Peyer's patch (tissue), 4 donors: ENCODE data around the gene PRKCA. TPM values are rescaled to one million over a fixed set of nuclear protein-coding genes. Genes with fewer than 3 reads are reported as not detected.

Source experiments
- DNase-seq, 3 donors: peaks; one replicate each; pipeline ENCODE4 v3.0.0-alpha.2; 2017 to 2019
- H3K27ac ChIP-seq, 4 donors: fragments of 200-600 bp; sonication (generic); one replicate each; pipeline ENCODE4 v1.5.1; 2016 to 2019
- H3K27me3 ChIP-seq, 2 donors: fragments of 200-600 bp; sonication (generic); one replicate each; pipeline ENCODE4 v1.5.1; 2019
- H3K36me3 ChIP-seq, 3 donors: fragments of 200-600 bp; sonication (generic); one replicate each; pipeline ENCODE4 v1.5.1; 2016 to 2019
- H3K4me1 ChIP-seq, 4 donors: fragments of 200-600 bp; sonication (generic); one replicate each; pipeline ENCODE4 v1.5.1; 2016 to 2019
- H3K4me3 ChIP-seq, 4 donors: fragments of 200-600 bp; sonication (generic); 1 replicate in 3 of 4; 2 replicates in 1 of 4; pipeline ENCODE4 v1.5.1; 2016 to 2019; ENCODE audit warnings: mild to moderate bottlenecking in 1 of 4
- H3K9me3 ChIP-seq, 4 donors: fragments of 200-600 bp; sonication (generic); one replicate each; pipeline ENCODE4 v1.5.1; 2016 to 2019; ENCODE audit warnings: mild to moderate bottlenecking in 1 of 4
- CTCF ChIP-seq, 6 experiments: fragments of 450-650 bp in 4 of 6; fragments of 200-600 bp in 2 of 6; sonication (generic) in 1 of 6; IDR thresholded peaks; one replicate each; pipeline ENCODE4 v1.5.1; 2017 to 2019; ENCODE audit warnings: antibody characterized with exemption in 6 of 6, mild to moderate bottlenecking in 3 of 6, moderate library complexity in 1 of 6
- POLR2A ChIP-seq, 2 donors: fragments of 450-650 bp; IDR thresholded peaks; one replicate each; pipeline ENCODE4 v1.5.1; 2017; ENCODE audit warnings: antibody characterized with exemption in 2 of 2, mild to moderate bottlenecking in 2 of 2, moderate library complexity in 2 of 2
- total RNA-seq, 4 donors: library from RNA; depleted of rRNA; stranded (reverse); fragments of >200 nt; gene quantifications; one replicate each; pipeline ENCODE4 v1.1.0, GENCODE V29; 2016

The PRKCA gene
- total RNA-seq, 4 donors from 2014 or later: 32.2 to 47.0 (median 43.5) TPM

GRCh38 chr17:66795486-66795885 lies 493.1 kb downstream of the PRKCA start:
- H3K36me3 ChIP-seq: peaks cover 0 to 24% (median 0%) of the 10 kb centered on the region in 3 donors

GRCh38 chr17:66799849-66800537 lies 497.6 kb downstream of the PRKCA start:
- H3K9me3 ChIP-seq: no peaks in the 10 kb centered on the region
- H3K36me3 ChIP-seq: peaks cover 0 to 28% (median 0%) of the 10 kb centered on the region in 3 donors
- no peaks in the 10 kb centered on the region for H3K27me3 ChIP-seq
- no peak overlapping the region for H3K27ac ChIP-seq
- H3K4me1 ChIP-seq: no peaks in the 10 kb centered on the region
- H3K4me3 ChIP-seq: no peak overlapping the region
- TF ChIP-seq POLR2A (IDR thresholded peaks at IDR 0.05) (no peak), CTCF (IDR thresholded peaks at IDR 0.05) (no peak)
- no peak for DNase-seq

More at GRCh38 chr17:66795486-66795885, 493.1 kb downstream of the PRKCA start:
- no peak for DNase-seq
- Histone ChIP-seq H3K9me3 (no peaks in the 10 kb centered on the region), H3K4me3 (no peak overlapping the region), H3K27ac (no peak overlapping the region), H3K4me1 (no peaks in the 10 kb centered on the region), H3K27me3 (no peaks in the 10 kb centered on the region)
- TF ChIP-seq POLR2A (IDR thresholded peaks at IDR 0.05): no peak

- Histone ChIP-seq H3K4me1 (no peaks in the 10 kb centered on the region), H3K36me3 (peaks cover 0 to 15% (median 0%) of the 10 kb centered on the region in 3 donors), H3K27ac (no peak overlapping the region), H3K9me3 (no peaks in the 10 kb centered on the region), H3K4me3 (no peak overlapping the region), H3K27me3 (no peaks in the 10 kb centered on the region)
- no peak for TF ChIP-seq POLR2A (IDR thresholded peaks at IDR 0.05)
- no peak for TF ChIP-seq CTCF (IDR thresholded peaks at IDR 0.05)
- no peak for DNase-seq
Observed at GRCh38 chr17:66803474-66803951, 501.1 kb downstream of the PRKCA start.

- Histone ChIP-seq H3K36me3 (peaks cover 0 to 15% (median 0%) of the 10 kb centered on the region in 3 donors), H3K4me1 (no peaks in the 10 kb centered on the region), H3K27me3 (no peaks in the 10 kb centered on the region), H3K27ac (no peak overlapping the region), H3K9me3 (no peaks in the 10 kb centered on the region), H3K4me3 (no peak overlapping the region)
- TF ChIP-seq CTCF (IDR thresholded peaks at IDR 0.05) (no peak), POLR2A (IDR thresholded peaks at IDR 0.05) (no peak)
- DNase-seq: no peak
Observed at GRCh38 chr17:66805567-66805966, 503.2 kb downstream of the PRKCA start.

GRCh38 chr17:66807182-66807581 lies 504.8 kb downstream of the PRKCA start:
- TF ChIP-seq CTCF (IDR thresholded peaks at IDR 0.05): no peak
- TF ChIP-seq POLR2A (IDR thresholded peaks at IDR 0.05): no peak
- no peak overlapping the region for H3K27ac ChIP-seq
- DNase-seq: no peak

GRCh38 chr17:66809408-66809807 lies 507.0 kb downstream of the PRKCA start:
- Histone ChIP-seq H3K4me1 (no peaks in the 10 kb centered on the region), H3K27ac (no peak overlapping the region), H3K9me3 (no peaks in the 10 kb centered on the region), H3K27me3 (no peaks in the 10 kb centered on the region), H3K36me3 (peaks cover 0 to 4% (median 0%) of the 10 kb centered on the region in 3 donors), H3K4me3 (no peak overlapping the region)
- no peak for DNase-seq
- TF ChIP-seq CTCF (IDR thresholded peaks at IDR 0.05): no peak
- TF ChIP-seq POLR2A (IDR thresholded peaks at IDR 0.05): no peak

More at GRCh38 chr17:66807182-66807581, 504.8 kb downstream of the PRKCA start:
- Histone ChIP-seq H3K9me3 (no peaks in the 10 kb centered on the region), H3K36me3 (peaks cover 0 to 15% (median 0%) of the 10 kb centered on the region in 3 donors), H3K27me3 (no peaks in the 10 kb centered on the region), H3K4me3 (no peak overlapping the region), H3K4me1 (no peaks in the 10 kb centered on the region)
